Loucy (cell line): ENCODE results near the gene GPR39.
"Not testable (repeated sequence)": the region's sequence is repeated elsewhere in the genome, so short reads cannot be mapped to it uniquely, and the experiment has no call there.

Experiments used
- H2AFZ ChIP-seq: fragments of 200-600 bp; sonication (generic); 2 replicates; pipeline ENCODE4 v1.6.0; 2016; ENCODE audit warnings: antibody characterized with exemption, mild to moderate bottlenecking, low read length, moderate library complexity
- H3F3A ChIP-seq: fragments of 200-600 bp; 2 replicates; pipeline ENCODE4 v1.6.0; 2016; ENCODE audit warnings: antibody characterized with exemption, low read depth, mild to moderate bottlenecking
- H3K27me3 ChIP-seq: fragments of 200-600 bp; sonication (generic); 2 replicates; pipeline ENCODE4 v1.6.1; 2014; ENCODE audit warnings: low read length, mild to moderate bottlenecking; ENCODE audit not compliant: insufficient read depth, poor library complexity, severe bottlenecking
- H3K36me3 ChIP-seq: fragments of 200-600 bp; sonication (generic); 2 replicates; pipeline ENCODE4 v1.6.1; 2016; ENCODE audit warnings: low read length; ENCODE audit not compliant: insufficient read depth
- H3K4me1 ChIP-seq: fragments of 200-600 bp; sonication (generic); 2 replicates; pipeline ENCODE4 v1.5.1; 2014; ENCODE audit warnings: low read length, mild to moderate bottlenecking; ENCODE audit not compliant: insufficient read depth, poor library complexity, severe bottlenecking
- H3K4me2 ChIP-seq: fragments of 200-600 bp; sonication (generic); 2 replicates; pipeline ENCODE4 v1.6.0; 2014; ENCODE audit warnings: antibody characterized with exemption, low read length, low read depth, mild to moderate bottlenecking; ENCODE audit not compliant: poor library complexity, severe bottlenecking
- H3K4me3 ChIP-seq: fragments of 200-600 bp; sonication (generic); 2 replicates; pipeline ENCODE4 v1.5.1; 2014; ENCODE audit warnings: low read length, mild to moderate bottlenecking, mixed read lengths; ENCODE audit not compliant: poor library complexity, severe bottlenecking
- H3K79me2 ChIP-seq: fragments of 200-600 bp; sonication (generic); 2 replicates; pipeline ENCODE4 v1.6.1; 2014; ENCODE audit warnings: low read length; ENCODE audit not compliant: insufficient read depth
- H3K9ac ChIP-seq: fragments of 200-600 bp; sonication (generic); 2 replicates; pipeline ENCODE4 v1.6.0; 2014; ENCODE audit warnings: mild to moderate bottlenecking, low read depth, low read length, moderate library complexity; ENCODE audit not compliant: poor library complexity, severe bottlenecking
- H3K9me2 ChIP-seq: fragments of 200-600 bp; sonication (generic); replicated peaks from 2 replicates; pipeline ENCODE4 v1.6.1; 2016; ENCODE audit warnings: low read depth, low read length, mixed read lengths
- H3K9me3 ChIP-seq: fragments of 200-600 bp; sonication (generic); 2 replicates; pipeline ENCODE4 v1.6.1; 2014; ENCODE audit warnings: mild to moderate bottlenecking, antibody characterized with exemption, low read length, low read depth; ENCODE audit not compliant: insufficient read depth
- H4K20me1 ChIP-seq: fragments of 200-600 bp; sonication (generic); 2 replicates; pipeline ENCODE4 v1.6.0; 2014; ENCODE audit warnings: antibody characterized with exemption, low read length, mild to moderate bottlenecking; ENCODE audit not compliant: insufficient read depth, poor library complexity, severe bottlenecking
- CTCF ChIP-seq: fragments of 200-600 bp; sonication (generic); conservative IDR thresholded peaks from 2 replicates; pipeline ENCODE4 v1.5.1; 2014; ENCODE audit warnings: mild to moderate bottlenecking, antibody characterized with exemption, low read length
- EZH2phosphoT487 ChIP-seq: fragments of 200-600 bp; IDR thresholded peaks from 2 replicates; pipeline ENCODE4 v1.6.1; 2018; ENCODE audit warnings: antibody characterized with exemption, mild to moderate bottlenecking, moderate library complexity, borderline replicate concordance

The GPR39 gene

GRCh38 chr2:132522901-132523300 is 106.3 kb downstream of the GPR39 start:
- H3K4me1 ChIP-seq = no peaks in the 10 kb centered on the region
- H2AFZ ChIP-seq = no peak overlapping the region
- no peak overlapping the region for H3K9ac ChIP-seq
- H3K4me2 ChIP-seq = no peak overlapping the region
- H4K20me1 ChIP-seq = no peaks in the 10 kb centered on the region
- no peaks in the 10 kb centered on the region for H3K9me2 ChIP-seq
- H3F3A ChIP-seq = no peaks in the 10 kb centered on the region
- TF ChIP-seq EZH2phosphoT487 (no peak), CTCF (no peak)
- H3K4me3 ChIP-seq = no peak overlapping the region
- no peaks in the 10 kb centered on the region for H3K9me3 ChIP-seq
- H3K79me2 ChIP-seq = no peaks in the 10 kb centered on the region
- H3K27me3 ChIP-seq = no peaks in the 10 kb centered on the region
- no peaks in the 10 kb centered on the region for H3K36me3 ChIP-seq

GRCh38 chr2:132537061-132537460 is 120.5 kb downstream of the GPR39 start:
- not testable (repeated sequence) for H3K27me3 ChIP-seq, H3K36me3 ChIP-seq, H4K20me1 ChIP-seq, H3K9me2 ChIP-seq, H3K79me2 ChIP-seq, H3K4me1 ChIP-seq, H3K4me3 ChIP-seq, H3K4me2 ChIP-seq, H3K9ac ChIP-seq, H2AFZ ChIP-seq, H3F3A ChIP-seq, H3K9me3 ChIP-seq

GRCh38 chr2:132538331-132538855 is 121.8 kb downstream of the GPR39 start:
- H3K9me2 ChIP-seq = no peaks in the 10 kb centered on the region
- TF ChIP-seq CTCF (no peak), EZH2phosphoT487 (no peak)
- no peaks in the 10 kb centered on the region for H3K36me3 ChIP-seq
- no peaks in the 10 kb centered on the region for H3F3A ChIP-seq
- no peak overlapping the region for H2AFZ ChIP-seq
- no peaks in the 10 kb centered on the region for H3K4me1 ChIP-seq
- H3K4me3 ChIP-seq = no peak overlapping the region
- H3K9ac ChIP-seq = no peak overlapping the region
- H3K9me3 ChIP-seq = no peaks in the 10 kb centered on the region; the same call in 1 of the 2 replicates
- no peak overlapping the region for H3K4me2 ChIP-seq
- no peaks in the 10 kb centered on the region for H4K20me1 ChIP-seq
- H3K79me2 ChIP-seq = no peaks in the 10 kb centered on the region
- H3K27me3 ChIP-seq = no peaks in the 10 kb centered on the region

GRCh38 chr2:132540166-132540565 is 123.6 kb downstream of the GPR39 start:
- Histone ChIP-seq H3K79me2 (no peaks in the 10 kb centered on the region), H3K9ac (no peak overlapping the region), H3K9me3 (no peaks in the 10 kb centered on the region; the same call in 1 of the 2 replicates), H3K4me2 (no peak overlapping the region), H3K9me2 (no peaks in the 10 kb centered on the region), H3K4me1 (no peaks in the 10 kb centered on the region), H3K36me3 (no peaks in the 10 kb centered on the region), H3F3A (no peaks in the 10 kb centered on the region), H3K4me3 (no peak overlapping the region), H2AFZ (no peak overlapping the region), H4K20me1 (no peaks in the 10 kb centered on the region), H3K27me3 (no peaks in the 10 kb centered on the region)
- TF ChIP-seq CTCF (no peak), EZH2phosphoT487 (no peak)
